ENCODE measurements around the gene CITED4.

CITED4 gene

GRCh38 chr1:40905061-40905460 is 42.9 kb upstream of the CITED4 start:
- H3K4me3 ChIP-seq (ENCODE audit: control insufficient read depth, low read depth, low read length): no peak overlapping the region
- no peak for TF ChIP-seq CTCF (IDR thresholded peaks at IDR 0.05; ENCODE audit: control insufficient read depth, insufficient read depth, low read depth, low read length, missing control alignments)
- DNase-seq (ENCODE audit: low read depth): no peak

- DNase-seq (ENCODE audit: low read depth): no peak
- no peak overlapping the region for H3K4me3 ChIP-seq (ENCODE audit: control insufficient read depth, low read depth, low read length)
- TF ChIP-seq CTCF (IDR thresholded peaks at IDR 0.05; ENCODE audit: control insufficient read depth, insufficient read depth, low read depth, low read length, missing control alignments): no peak
Measured at GRCh38 chr1:40903106-40903505, 40.9 kb upstream of the CITED4 start.

GRCh38 chr1:40901886-40902852 is 40.0 kb upstream of the CITED4 start:
- no peak for TF ChIP-seq CTCF (IDR thresholded peaks at IDR 0.05; ENCODE audit: control insufficient read depth, insufficient read depth, low read depth, low read length, missing control alignments)
- no peak overlapping the region for H3K4me3 ChIP-seq (ENCODE audit: control insufficient read depth, low read depth, low read length)
- DNase-seq (ENCODE audit: low read depth): peak; percentile 14

GRCh38 chr1:40899230-40899870 is 37.2 kb upstream of the CITED4 start:
- no peak overlapping the region for H3K4me3 ChIP-seq (ENCODE audit: control insufficient read depth, low read depth, low read length)
- no peak for TF ChIP-seq CTCF (IDR thresholded peaks at IDR 0.05; ENCODE audit: control insufficient read depth, insufficient read depth, low read depth, low read length, missing control alignments)
- no peak for DNase-seq (ENCODE audit: low read depth)

- no peak for TF ChIP-seq CTCF (IDR thresholded peaks at IDR 0.05; ENCODE audit: control insufficient read depth, insufficient read depth, low read depth, low read length, missing control alignments)
- no peak overlapping the region for H3K4me3 ChIP-seq (ENCODE audit: control insufficient read depth, low read depth, low read length)
- DNase-seq (ENCODE audit: low read depth): no peak
Measured at GRCh38 chr1:40898431-40898901, 36.3 kb upstream of the CITED4 start.

- TF ChIP-seq CTCF (IDR thresholded peaks at IDR 0.05; ENCODE audit: control insufficient read depth, insufficient read depth, low read depth, low read length, missing control alignments): no peak
- H3K4me3 ChIP-seq (ENCODE audit: control insufficient read depth, low read depth, low read length): no peak overlapping the region
- DNase-seq (ENCODE audit: low read depth): no peak
Measured at GRCh38 chr1:40897513-40897912, 35.4 kb upstream of the CITED4 start.

Measured in AG09309 (cell line).